ENCODE data around the gene ZNF593OS.

ZNF593OS gene

DNA sequence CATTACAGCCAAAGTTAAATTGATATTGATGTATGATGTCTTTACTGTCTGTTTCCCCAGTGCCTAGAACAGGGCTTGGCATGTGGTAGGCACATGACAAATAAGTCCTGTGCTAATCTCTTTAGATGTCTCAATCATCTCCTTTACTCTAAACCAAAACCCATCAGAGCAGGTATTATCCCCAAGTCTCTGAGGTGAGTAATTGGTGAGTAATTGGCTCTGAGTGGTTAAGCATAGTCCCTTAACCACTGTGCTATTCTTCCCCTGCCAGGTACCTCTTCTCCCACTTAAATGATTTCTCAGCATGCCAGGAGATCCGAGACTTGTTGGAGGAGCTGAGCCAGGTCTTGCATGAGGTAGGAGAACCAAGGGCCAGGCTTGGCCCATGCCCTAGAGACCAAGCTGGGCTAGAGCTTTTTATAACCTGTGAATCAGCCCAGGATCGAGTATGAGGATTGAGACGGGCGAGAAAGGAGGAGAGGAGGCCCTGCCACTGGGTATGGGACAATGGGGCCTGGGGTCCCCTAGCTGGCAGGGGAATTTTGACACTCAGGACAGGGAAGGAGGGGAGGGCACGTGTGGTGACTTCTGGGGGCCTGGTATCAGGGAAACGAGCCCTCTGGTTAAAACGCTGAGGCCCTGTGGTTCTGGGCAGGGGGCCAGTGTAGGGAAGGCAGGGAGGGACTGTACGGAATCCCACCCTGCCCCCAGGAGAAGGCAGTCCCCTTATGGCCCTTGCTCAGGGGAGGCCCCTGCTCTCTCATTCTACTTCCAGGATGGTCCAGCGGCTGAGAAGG lies 10.2 kb upstream of the ZNF593OS start:
- ATAC-seq: no peak

GRCh38 chr1:26180010-26180506 lies 8.4 kb upstream of the ZNF593OS start:
- ATAC-seq: no peak
- no peak for TF ChIP-seq ZC3H10 (CRISPR knock-in tag; IDR thresholded peaks at IDR 0.05)
- TF ChIP-seq TSHZ2 (CRISPR knock-in tag; IDR thresholded peaks at IDR 0.05): no peak
- TF ChIP-seq, protein P1, sequence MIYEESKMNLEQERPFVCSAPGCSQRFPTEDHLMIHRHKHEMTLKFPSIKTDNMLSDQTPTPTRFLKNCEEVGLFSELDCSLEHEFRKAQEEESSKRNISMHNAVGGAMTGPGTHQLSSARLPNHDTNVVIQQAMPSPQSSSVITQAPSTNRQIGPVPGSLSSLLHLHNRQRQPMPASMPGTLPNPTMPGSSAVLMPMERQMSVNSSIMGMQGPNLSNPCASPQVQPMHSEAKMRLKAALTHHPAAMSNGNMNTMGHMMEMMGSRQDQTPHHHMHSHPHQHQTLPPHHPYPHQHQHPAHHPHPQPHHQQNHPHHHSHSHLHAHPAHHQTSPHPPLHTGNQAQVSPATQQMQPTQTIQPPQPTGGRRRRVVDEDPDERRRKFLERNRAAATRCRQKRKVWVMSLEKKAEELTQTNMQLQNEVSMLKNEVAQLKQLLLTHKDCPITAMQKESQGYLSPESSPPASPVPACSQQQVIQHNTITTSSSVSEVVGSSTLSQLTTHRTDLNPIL (CRISPR knock-in tag; IDR thresholded peaks at IDR 0.05; ENCODE audit: low read depth): no peak
- no peak for TF ChIP-seq PPARA (CRISPR knock-in tag; IDR thresholded peaks at IDR 0.05; ENCODE audit: borderline replicate concordance)
- TF ChIP-seq ARNTL (CRISPR knock-in tag; IDR thresholded peaks at IDR 0.05; ENCODE audit: borderline replicate concordance, low read depth): no peak
- TF ChIP-seq, protein P2, sequence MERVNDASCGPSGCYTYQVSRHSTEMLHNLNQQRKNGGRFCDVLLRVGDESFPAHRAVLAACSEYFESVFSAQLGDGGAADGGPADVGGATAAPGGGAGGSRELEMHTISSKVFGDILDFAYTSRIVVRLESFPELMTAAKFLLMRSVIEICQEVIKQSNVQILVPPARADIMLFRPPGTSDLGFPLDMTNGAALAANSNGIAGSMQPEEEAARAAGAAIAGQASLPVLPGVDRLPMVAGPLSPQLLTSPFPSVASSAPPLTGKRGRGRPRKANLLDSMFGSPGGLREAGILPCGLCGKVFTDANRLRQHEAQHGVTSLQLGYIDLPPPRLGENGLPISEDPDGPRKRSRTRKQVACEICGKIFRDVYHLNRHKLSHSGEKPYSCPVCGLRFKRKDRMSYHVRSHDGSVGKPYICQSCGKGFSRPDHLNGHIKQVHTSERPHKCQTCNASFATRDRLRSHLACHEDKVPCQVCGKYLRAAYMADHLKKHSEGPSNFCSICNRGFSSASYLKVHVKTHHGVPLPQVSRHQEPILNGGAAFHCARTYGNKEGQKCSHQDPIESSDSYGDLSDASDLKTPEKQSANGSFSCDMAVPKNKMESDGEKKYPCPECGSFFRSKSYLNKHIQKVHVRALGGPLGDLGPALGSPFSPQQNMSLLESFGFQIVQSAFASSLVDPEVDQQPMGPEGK (CRISPR knock-in tag; IDR thresholded peaks at IDR 0.05; ENCODE audit: borderline replicate concordance): no peak
- no peak for TF ChIP-seq RARB (CRISPR knock-in tag; IDR thresholded peaks at IDR 0.05)
- TF ChIP-seq ZFP3 (CRISPR knock-in tag; IDR thresholded peaks at IDR 0.05): no peak
- TF ChIP-seq ESRRG (CRISPR knock-in tag; IDR thresholded peaks at IDR 0.05): no peak
- TF ChIP-seq ISL1 (CRISPR knock-in tag; IDR thresholded peaks at IDR 0.05): no peak
- no peak for TF ChIP-seq OSR1 (CRISPR knock-in tag; IDR thresholded peaks at IDR 0.05)
- TF ChIP-seq BACH2 (CRISPR knock-in tag; IDR thresholded peaks at IDR 0.05; ENCODE audit: borderline replicate concordance): no peak

More for the DNA sequence above, 10.2 kb upstream of the ZNF593OS start:
- TF ChIP-seq ZFP3 (CRISPR knock-in tag; IDR thresholded peaks at IDR 0.05) (no peak), RARB (CRISPR knock-in tag; IDR thresholded peaks at IDR 0.05) (no peak), OSR1 (CRISPR knock-in tag; IDR thresholded peaks at IDR 0.05) (no peak), BACH2 (CRISPR knock-in tag; IDR thresholded peaks at IDR 0.05; ENCODE audit: borderline replicate concordance) (no peak), ZFP30 (CRISPR knock-in tag; IDR thresholded peaks at IDR 0.05) (no peak), ARNTL (CRISPR knock-in tag; IDR thresholded peaks at IDR 0.05; ENCODE audit: borderline replicate concordance, low read depth) (no peak), GLIS3 (CRISPR knock-in tag; IDR thresholded peaks at IDR 0.05) (no peak), ZNF8 (CRISPR knock-in tag; IDR thresholded peaks at IDR 0.05) (no peak), ZNF70 (CRISPR knock-in tag; IDR thresholded peaks at IDR 0.05) (no peak), ZC3H10 (CRISPR knock-in tag; IDR thresholded peaks at IDR 0.05) (no peak), CSDC2 (CRISPR knock-in tag; IDR thresholded peaks at IDR 0.05) (no peak), TSHZ2 (CRISPR knock-in tag; IDR thresholded peaks at IDR 0.05) (no peak), ZNF565 (CRISPR knock-in tag; conservative IDR thresholded peaks at IDR 0.05; ENCODE audit: low read depth) (no peak), ISL1 (CRISPR knock-in tag; IDR thresholded peaks at IDR 0.05) (no peak)
- TF ChIP-seq, protein P1 (CRISPR knock-in tag; IDR thresholded peaks at IDR 0.05; ENCODE audit: low read depth): no peak
- TF ChIP-seq, protein P2 (CRISPR knock-in tag; IDR thresholded peaks at IDR 0.05; ENCODE audit: borderline replicate concordance): no peak
- TF ChIP-seq, protein P3, sequence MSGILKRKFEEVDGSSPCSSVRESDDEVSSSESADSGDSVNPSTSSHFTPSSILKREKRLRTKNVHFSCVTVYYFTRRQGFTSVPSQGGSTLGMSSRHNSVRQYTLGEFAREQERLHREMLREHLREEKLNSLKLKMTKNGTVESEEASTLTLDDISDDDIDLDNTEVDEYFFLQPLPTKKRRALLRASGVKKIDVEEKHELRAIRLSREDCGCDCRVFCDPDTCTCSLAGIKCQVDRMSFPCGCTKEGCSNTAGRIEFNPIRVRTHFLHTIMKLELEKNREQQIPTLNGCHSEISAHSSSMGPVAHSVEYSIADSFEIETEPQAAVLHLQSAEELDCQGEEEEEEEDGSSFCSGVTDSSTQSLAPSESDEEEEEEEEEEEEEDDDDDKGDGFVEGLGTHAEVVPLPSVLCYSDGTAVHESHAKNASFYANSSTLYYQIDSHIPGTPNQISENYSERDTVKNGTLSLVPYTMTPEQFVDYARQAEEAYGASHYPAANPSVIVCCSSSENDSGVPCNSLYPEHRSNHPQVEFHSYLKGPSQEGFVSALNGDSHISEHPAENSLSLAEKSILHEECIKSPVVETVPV (CRISPR knock-in tag; IDR thresholded peaks at IDR 0.05): no peak
